Activated CD8-positive, alpha-beta memory T cell treated with anti-CD3 and anti-CD28 coated beads, Interleukin-2, amount 50 U/mL, for 48 hours (primary cell): ENCODE results near the gene DUS2.
"Not testable (repeated sequence)": the region's sequence is repeated elsewhere in the genome, so short reads cannot be mapped to it uniquely, and the experiment has no call there.

Source experiments
- DNase-seq: peaks from one replicate; pipeline ENCODE4 v3.0.0-alpha.2; 2020

The DUS2 gene

GRCh38 chr16:68022728-68023537, at the start of gene DUS2, which contains the start of gene DDX28:
Gene DUS2, plus strand, starts transcription at chr16:68023284. Its CDS starts 14,740 bp downstream, at chr16:68038024.
Gene DDX28, minus strand, starts transcription at chr16:68023232. Its CDS starts 30 bp downstream, at chr16:68023202.
- peak; percentile 99 for DNase-seq

- DNase-seq = no peak
Observed at GRCh38 chr16:67975321-67976105, 47.6 kb upstream of the DUS2 start.

GRCh38 chr16:67976205-67976604, 46.9 kb upstream of the DUS2 start:
- DNase-seq = no peak

GRCh38 chr16:67977005-67977404, 46.1 kb upstream of the DUS2 start:
- no peak for DNase-seq

- DNase-seq = no peak
Observed at GRCh38 chr16:67977469-67978227, 45.4 kb upstream of the DUS2 start.

- no peak for DNase-seq
Observed at GRCh38 chr16:67979955-67980678, 43.0 kb upstream of the DUS2 start, which contains the start of gene DPEP3. Gene DPEP3, minus strand, starts transcription at chr16:67980499. Its CDS starts 119 bp downstream, at chr16:67980380.

- DNase-seq = no peak
Observed at GRCh38 chr16:67982011-67982696, 40.9 kb upstream of the DUS2 start.

GRCh38 chr16:67986949-67987348, 36.1 kb upstream of the DUS2 start:
- DNase-seq = no peak

GRCh38 chr16:67987460-67988160, 35.5 kb upstream of the DUS2 start:
- no peak for DNase-seq

- DNase-seq = no peak
Observed at GRCh38 chr16:67988675-67989074, 34.4 kb upstream of the DUS2 start.

- no peak for DNase-seq
Observed at GRCh38 chr16:67989322-67990017, 33.6 kb upstream of the DUS2 start.

- DNase-seq = no peak
Observed at GRCh38 chr16:67990018-67990386, 33.1 kb upstream of the DUS2 start.

- DNase-seq = no peak
Observed at GRCh38 chr16:67992661-67993206, 30.4 kb upstream of the DUS2 start.

- DNase-seq = peak; percentile 96
Observed at GRCh38 chr16:67993207-67994039, 29.7 kb upstream of the DUS2 start.

- not testable (repeated sequence) for DNase-seq
Observed at GRCh38 chr16:67994040-67994408, 29.1 kb upstream of the DUS2 start.

GRCh38 chr16:67995423-67995822, 27.7 kb upstream of the DUS2 start:
- DNase-seq = no peak

- DNase-seq = no peak
Observed at GRCh38 chr16:67996666-67997065, 26.4 kb upstream of the DUS2 start.

GRCh38 chr16:67998231-67998778, 24.8 kb upstream of the DUS2 start:
- not testable (repeated sequence) for DNase-seq
